Ascending aorta (tissue), 2 donors: Measurements from ENCODE around the gene C4orf50. TPM values are rescaled to one million over a fixed set of nuclear protein-coding genes. Genes with fewer than 3 reads are reported as not detected.

Source experiments
- DNase-seq, 2 donors: peaks; one replicate each; pipeline ENCODE4 v3.0.0-alpha.2; 2019; ENCODE audit warnings: low spot score in 2 of 2
- H3K27ac ChIP-seq, 2 donors: fragments of 200-600 bp; sonication (generic); one replicate each; pipeline ENCODE4 v1.5.1; 2016 to 2017; ENCODE audit warnings: mild to moderate bottlenecking in 1 of 2
- H3K27me3 ChIP-seq: fragments of 200-600 bp; sonication (generic); one replicate; pipeline ENCODE4 v1.5.1; 2017
- H3K36me3 ChIP-seq, 2 donors: fragments of 200-600 bp; sonication (generic); one replicate each; pipeline ENCODE4 v1.5.1; 2016
- H3K4me1 ChIP-seq, 2 donors: fragments of 200-600 bp; sonication (generic); one replicate each; pipeline ENCODE4 v1.5.1; 2016 to 2017; ENCODE audit warnings: mild to moderate bottlenecking in 1 of 2
- H3K4me3 ChIP-seq, 2 donors: fragments of 200-600 bp; sonication (generic); one replicate each; pipeline ENCODE4 v1.5.1; 2016 to 2017; ENCODE audit warnings: mild to moderate bottlenecking in 1 of 2
- H3K9me3 ChIP-seq, 2 donors: fragments of 200-600 bp; sonication (generic); one replicate each; pipeline ENCODE4 v1.5.1; 2016
- intact Hi-C: fragments of 100-400 bp; cut with DNase I; formaldehyde crosslinking; loops from one replicate; pipeline ENCODE4 v1.15.1; 2023
- total RNA-seq: library from RNA; depleted of rRNA; stranded (reverse); fragments of >200 nt; gene quantifications from one replicate; pipeline ENCODE4 v1.1.0, GENCODE V29; 2016
- TF ChIP-seq, protein P1 (sequence below), 3 experiments: fragments of 200-600 bp in 2 of 3; fragments of 450-650 bp in 1 of 3; sonication (generic) in 2 of 3; IDR thresholded peaks; one replicate each; pipeline ENCODE4 v1.5.1; 2016 to 2019; ENCODE audit warnings: antibody characterized with exemption in 3 of 3, mild to moderate bottlenecking in 1 of 3, moderate library complexity in 1 of 3

C4orf50 gene
- total RNA-seq, 1 donor from 2014 or later, result not detected

DNA sequence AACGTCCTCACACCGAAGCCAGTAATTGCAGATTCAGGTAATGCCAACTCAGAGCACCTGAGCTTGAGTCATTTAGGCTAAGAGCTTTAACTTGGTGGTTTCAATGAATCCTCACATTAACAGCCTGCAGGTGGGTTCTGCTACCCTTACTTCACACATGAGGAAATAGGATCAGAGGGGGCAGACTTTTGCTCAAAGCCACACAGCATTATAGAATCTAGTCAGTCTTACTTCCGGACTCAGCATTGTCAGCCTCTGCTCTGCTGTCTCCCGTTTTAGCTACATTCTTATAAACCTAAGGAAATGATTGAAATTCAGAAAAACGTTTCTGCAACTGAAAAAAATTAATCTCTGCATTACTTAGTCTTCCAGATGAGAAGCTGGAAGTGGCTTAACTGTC is 6.0 kb downstream of the C4orf50 start:
- no peak overlapping the region for H3K4me3 ChIP-seq
- TF ChIP-seq, protein P1, sequence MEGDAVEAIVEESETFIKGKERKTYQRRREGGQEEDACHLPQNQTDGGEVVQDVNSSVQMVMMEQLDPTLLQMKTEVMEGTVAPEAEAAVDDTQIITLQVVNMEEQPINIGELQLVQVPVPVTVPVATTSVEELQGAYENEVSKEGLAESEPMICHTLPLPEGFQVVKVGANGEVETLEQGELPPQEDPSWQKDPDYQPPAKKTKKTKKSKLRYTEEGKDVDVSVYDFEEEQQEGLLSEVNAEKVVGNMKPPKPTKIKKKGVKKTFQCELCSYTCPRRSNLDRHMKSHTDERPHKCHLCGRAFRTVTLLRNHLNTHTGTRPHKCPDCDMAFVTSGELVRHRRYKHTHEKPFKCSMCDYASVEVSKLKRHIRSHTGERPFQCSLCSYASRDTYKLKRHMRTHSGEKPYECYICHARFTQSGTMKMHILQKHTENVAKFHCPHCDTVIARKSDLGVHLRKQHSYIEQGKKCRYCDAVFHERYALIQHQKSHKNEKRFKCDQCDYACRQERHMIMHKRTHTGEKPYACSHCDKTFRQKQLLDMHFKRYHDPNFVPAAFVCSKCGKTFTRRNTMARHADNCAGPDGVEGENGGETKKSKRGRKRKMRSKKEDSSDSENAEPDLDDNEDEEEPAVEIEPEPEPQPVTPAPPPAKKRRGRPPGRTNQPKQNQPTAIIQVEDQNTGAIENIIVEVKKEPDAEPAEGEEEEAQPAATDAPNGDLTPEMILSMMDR (IDR thresholded peaks at IDR 0.05), result no peak
- H3K27ac ChIP-seq, result no peak overlapping the region
- H3K9me3 ChIP-seq, result no peaks in the 10 kb centered on the region
- H3K27me3 ChIP-seq, result no peaks in the 10 kb centered on the region
- H3K4me1 ChIP-seq, result no peaks in the 10 kb centered on the region
- no peaks in the 10 kb centered on the region for H3K36me3 ChIP-seq
- intact Hi-C loops, result no loop called here
- no peak for DNase-seq

DNA sequence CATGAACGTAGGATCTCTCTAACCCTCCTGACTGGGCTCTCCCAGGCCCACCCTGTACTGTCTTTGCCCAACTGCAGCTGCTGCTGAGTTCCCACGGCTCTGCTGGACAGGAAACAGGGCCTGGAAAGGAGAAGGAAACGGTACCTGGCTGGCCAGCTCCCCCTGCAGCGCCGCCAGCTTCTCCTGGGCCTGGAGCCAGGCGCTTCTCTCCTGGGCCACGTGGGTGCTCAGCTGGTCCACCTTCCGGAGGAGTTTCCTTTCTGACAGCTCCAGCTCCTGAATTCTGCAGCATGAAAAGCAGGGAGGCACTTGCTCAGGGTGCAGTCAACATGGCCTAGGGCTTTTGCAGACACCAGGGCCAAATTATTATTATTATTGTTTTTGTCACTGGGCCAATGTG is 6.5 kb downstream of the C4orf50 start:
- Histone ChIP-seq H3K27ac (no peak overlapping the region), H3K9me3 (no peaks in the 10 kb centered on the region), H3K4me3 (no peak overlapping the region), H3K4me1 (no peaks in the 10 kb centered on the region), H3K27me3 (no peaks in the 10 kb centered on the region), H3K36me3 (no peaks in the 10 kb centered on the region)
- intact Hi-C loops, result no loop called here
- TF ChIP-seq, protein P1 (IDR thresholded peaks at IDR 0.05), result no peak
- DNase-seq, result no peak

DNA sequence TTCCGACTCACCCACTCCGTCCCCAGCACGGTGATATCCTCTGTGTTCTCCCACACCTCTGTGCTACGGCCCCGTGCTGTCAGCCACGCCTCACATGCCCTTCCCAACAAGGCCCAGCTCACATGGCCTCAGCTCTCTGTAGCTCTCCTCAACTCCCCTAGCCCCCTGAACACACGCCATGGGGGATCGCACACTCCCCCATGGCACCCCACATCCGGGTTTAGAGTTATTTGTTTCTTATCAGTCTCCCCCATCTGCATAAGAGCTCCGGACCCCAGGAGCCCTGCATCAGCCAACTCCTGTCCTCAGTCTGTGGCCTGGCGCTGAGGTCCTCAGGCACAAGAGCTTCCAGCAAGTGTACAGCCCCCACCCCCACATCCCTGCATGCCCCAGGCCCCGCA is 7.0 kb downstream of the C4orf50 start:
- no peak for DNase-seq
- H3K27me3 ChIP-seq, result no peaks in the 10 kb centered on the region

DNA sequence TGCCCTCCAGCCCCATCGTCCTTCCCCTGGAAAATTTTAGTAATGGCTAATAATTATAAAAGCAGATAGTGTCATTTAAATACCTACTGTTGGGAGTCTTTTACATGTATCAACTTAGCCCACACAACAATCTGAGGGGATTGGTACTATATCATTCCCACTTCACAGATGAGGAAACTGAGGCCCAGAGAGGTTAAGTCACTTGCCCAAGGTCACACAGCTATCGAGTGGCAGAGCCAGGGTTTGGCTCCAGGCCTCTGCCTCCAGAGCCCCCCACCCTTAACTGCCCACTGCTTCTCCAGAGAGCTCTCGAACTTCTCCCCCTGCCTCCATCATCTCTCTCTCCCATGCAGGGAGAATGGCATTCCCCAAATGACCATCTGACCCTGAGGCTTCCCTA is 7.4 kb downstream of the C4orf50 start:
- Histone ChIP-seq H3K27me3 (no peaks in the 10 kb centered on the region), H3K27ac (no peak overlapping the region), H3K36me3 (no peaks in the 10 kb centered on the region), H3K9me3 (no peaks in the 10 kb centered on the region), H3K4me1 (no peaks in the 10 kb centered on the region), H3K4me3 (no peak overlapping the region)
- DNase-seq, result no peak
- intact Hi-C loops, result no loop called here
- TF ChIP-seq, protein P1 (IDR thresholded peaks at IDR 0.05), result no peak

More for the DNA sequence above, 7.0 kb downstream of the C4orf50 start:
- intact Hi-C loops, result no loop called here
- no peaks in the 10 kb centered on the region for H3K4me1 ChIP-seq
- H3K36me3 ChIP-seq, result no peaks in the 10 kb centered on the region
- TF ChIP-seq, protein P1 (IDR thresholded peaks at IDR 0.05), result no peak
- H3K9me3 ChIP-seq, result no peaks in the 10 kb centered on the region
- H3K27ac ChIP-seq, result no peak overlapping the region
- H3K4me3 ChIP-seq, result no peak overlapping the region

DNA sequence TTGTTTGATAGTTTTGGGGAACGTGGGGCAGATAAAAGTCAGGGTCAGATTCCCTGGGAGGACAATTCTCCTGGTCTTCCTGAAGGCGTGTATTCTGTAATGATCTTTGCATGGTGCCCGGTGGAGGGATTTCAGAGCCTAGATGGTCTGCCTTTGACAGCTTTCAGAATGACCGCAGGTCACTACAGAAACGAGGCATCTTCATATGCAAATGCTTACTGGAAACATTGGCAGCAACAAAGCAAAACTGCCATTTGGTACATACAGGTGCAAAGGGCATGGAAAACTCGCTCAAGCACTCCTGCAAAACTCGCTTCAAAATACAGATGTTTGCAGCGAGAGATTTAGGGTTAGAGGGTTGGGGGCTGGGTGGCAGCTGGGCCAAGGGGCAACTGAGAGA is 8.8 kb downstream of the C4orf50 start:
- Histone ChIP-seq H3K4me1 (no peaks in the 10 kb centered on the region), H3K4me3 (no peak overlapping the region), H3K27ac (no peak overlapping the region), H3K9me3 (no peaks in the 10 kb centered on the region), H3K36me3 (no peaks in the 10 kb centered on the region), H3K27me3 (no peaks in the 10 kb centered on the region)
- intact Hi-C loops, result no loop called here
- TF ChIP-seq, protein P1 (IDR thresholded peaks at IDR 0.05), result no peak
- no peak for DNase-seq

DNA sequence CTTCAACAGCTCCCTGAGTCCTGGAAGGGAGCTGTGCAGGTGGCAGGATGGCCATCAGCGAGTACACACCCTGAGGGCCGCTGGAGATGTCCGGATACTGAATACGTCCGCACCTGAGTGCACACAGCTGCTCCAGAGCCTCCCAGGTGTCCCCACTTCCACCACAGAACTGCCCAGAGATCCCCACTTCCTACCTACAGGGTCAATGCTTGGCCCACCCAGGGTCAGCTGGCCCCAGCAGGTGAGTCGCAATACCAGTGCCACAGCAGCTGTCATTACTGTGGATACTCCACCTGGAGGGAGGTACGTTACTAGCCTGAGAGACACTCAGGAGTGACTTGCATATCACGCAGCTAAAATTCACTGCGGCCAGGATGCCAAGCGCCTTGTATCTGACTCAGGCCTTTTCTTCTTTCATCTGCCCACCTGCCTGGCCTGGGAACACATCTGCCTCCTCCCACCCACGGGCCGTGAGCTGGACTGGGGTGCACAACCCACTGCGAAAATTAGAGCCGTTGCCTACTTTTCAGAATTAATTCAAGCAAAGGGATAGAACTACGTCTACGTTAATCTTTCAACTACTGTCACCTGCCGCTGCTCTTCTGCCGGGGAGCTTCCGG is 9.4 kb downstream of the C4orf50 start:
- intact Hi-C loops, result no loop called here
- no peak for DNase-seq
- Histone ChIP-seq H3K4me3 (no peak overlapping the region), H3K36me3 (no peaks in the 10 kb centered on the region), H3K9me3 (no peaks in the 10 kb centered on the region), H3K4me1 (no peaks in the 10 kb centered on the region), H3K27ac (no peak overlapping the region), H3K27me3 (no peaks in the 10 kb centered on the region)
- TF ChIP-seq, protein P1 (IDR thresholded peaks at IDR 0.05), result no peak
